Activated T-cell treated with anti-CD3 and anti-CD28 coated beads, Interleukin-2, amount 50 U/mL, for 1 hour (primary cell): ENCODE data around the gene AP5Z1.
A peak's percentile ranks its signal among the peaks of the same experiment; 100 is the strongest.

ENCODE experiments used
- DNase-seq: peaks from one replicate; pipeline ENCODE4 v3.0.0-alpha.2; 2020

Gene AP5Z1, protein sequence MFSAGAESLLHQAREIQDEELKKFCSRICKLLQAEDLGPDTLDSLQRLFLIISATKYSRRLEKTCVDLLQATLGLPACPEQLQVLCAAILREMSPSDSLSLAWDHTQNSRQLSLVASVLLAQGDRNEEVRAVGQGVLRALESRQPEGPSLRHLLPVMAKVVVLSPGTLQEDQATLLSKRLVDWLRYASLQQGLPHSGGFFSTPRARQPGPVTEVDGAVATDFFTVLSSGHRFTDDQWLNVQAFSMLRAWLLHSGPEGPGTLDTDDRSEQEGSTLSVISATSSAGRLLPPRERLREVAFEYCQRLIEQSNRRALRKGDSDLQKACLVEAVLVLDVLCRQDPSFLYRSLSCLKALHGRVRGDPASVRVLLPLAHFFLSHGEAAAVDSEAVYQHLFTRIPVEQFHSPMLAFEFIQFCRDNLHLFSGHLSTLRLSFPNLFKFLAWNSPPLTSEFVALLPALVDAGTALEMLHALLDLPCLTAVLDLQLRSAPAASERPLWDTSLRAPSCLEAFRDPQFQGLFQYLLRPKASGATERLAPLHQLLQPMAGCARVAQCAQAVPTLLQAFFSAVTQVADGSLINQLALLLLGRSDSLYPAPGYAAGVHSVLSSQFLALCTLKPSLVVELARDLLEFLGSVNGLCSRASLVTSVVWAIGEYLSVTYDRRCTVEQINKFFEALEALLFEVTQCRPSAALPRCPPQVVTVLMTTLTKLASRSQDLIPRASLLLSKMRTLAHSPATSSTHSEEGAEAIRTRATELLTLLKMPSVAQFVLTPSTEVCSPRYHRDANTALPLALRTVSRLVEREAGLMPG

GRCh38 chr7:4775250-4775847 lies at the start of gene AP5Z1:
AP5Z1 (plus strand) TSS chr7:4775623; CDS start chr7:4775716, 93 bp downstream.
- DNase-seq, result peak; percentile 94

- no peak for DNase-seq
These were observed 49.5 kb upstream of the AP5Z1 start for GRCh38 chr7:4725850-4726450.

DNA sequence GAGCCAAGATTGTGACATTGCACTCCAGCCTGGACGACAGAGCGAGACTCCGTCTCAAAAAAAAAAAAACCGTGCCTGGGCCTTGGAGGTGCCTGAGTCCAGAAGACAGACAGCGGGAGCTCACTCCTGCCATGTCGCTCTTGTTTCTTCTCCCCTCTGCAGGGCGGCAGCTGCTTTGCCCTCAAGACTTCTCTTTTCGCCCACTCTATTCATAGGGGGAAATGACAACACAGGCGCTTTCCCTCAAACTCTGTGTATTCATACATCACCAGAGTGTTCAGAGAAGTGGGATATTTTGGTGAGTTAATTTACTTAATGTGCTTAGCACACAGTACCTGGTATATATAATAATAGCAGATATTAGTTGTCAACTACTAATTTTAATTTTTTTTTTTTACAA lies 48.9 kb upstream of the AP5Z1 start:
- DNase-seq, result no peak

DNA sequence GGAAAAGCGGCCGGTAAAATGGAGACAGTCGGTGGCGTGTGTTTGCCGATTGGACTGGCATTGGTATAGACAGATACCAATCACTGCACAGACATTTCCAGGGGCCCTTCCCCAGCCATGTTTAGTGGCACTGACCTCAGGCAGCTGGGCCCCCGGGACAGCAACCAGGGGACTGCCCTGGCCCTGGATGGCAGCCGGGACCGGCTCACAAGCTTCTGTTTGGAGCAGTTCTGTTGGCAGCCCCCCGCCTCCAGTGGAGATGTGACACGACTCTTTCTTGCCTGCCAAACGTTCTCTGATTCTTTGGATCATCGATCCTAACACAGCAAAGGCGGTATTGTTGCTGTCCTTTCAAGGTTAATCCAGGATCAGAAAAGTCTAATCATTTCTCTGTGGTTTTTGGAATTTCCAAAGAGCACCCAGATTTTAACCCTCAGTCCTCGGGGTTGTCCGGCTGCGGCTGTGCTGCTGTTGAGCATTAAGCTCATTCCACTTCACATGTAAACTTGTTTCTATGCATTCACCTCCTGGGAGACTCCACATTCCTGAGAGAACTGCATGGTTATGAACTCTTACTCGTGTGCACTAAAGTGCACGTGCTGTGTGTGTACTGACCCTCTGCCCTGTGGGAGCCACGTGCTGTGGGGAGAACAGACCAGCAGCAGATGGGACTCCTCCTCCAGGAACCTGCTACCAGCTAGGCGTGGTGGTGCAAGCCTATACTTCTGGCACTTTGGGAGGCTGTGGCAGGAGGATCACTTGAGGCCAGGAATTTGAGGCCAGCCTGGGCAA lies 47.3 kb upstream of the AP5Z1 start:
- no peak for DNase-seq

DNA sequence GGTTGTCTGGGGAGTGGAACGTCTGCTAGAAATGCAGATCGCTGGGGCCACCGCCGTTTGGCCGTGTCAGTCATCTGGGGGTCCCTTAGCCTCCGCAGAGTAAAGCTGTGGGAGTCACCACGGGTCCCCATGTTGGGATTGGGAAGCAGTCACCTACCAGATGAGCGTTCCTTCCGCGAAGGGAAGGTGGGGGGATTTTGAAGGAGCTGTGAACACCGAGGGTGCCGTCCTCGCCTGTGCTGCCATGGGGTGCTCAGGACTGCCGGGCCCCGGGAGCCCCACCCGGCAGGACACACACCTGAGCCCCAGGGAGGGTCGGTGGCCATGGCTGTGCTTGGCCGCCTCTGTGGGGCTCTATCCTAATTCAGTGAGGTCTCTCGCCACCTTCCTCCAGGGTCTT lies 46.2 kb upstream of the AP5Z1 start:
- no peak for DNase-seq

DNA sequence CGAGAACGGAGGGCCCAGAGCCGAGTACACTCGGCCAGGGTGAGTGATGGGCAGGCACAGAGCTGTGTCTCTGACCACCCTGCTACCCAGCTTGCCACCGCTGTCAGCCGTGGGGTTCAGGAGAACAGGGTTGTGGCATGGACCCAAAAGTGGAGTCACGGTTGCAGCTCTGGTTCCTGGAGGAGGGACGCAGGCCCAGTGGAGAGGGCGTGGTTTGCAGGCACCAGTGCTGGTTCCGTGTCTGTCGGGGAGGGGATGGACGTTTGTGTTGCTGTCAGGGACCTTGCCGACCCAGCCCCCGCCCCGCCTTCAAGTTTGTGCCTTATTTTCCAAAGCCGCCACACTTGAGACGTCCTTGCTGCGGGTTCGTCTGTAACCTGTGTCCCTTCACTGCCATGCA lies 45.1 kb upstream of the AP5Z1 start:
- no peak for DNase-seq

- DNase-seq, result no peak
These were observed 44.5 kb upstream of the AP5Z1 start for GRCh38 chr7:4730971-4731370.

GRCh38 chr7:4731803-4732202 lies 43.6 kb upstream of the AP5Z1 start:
- DNase-seq, result no peak

DNA sequence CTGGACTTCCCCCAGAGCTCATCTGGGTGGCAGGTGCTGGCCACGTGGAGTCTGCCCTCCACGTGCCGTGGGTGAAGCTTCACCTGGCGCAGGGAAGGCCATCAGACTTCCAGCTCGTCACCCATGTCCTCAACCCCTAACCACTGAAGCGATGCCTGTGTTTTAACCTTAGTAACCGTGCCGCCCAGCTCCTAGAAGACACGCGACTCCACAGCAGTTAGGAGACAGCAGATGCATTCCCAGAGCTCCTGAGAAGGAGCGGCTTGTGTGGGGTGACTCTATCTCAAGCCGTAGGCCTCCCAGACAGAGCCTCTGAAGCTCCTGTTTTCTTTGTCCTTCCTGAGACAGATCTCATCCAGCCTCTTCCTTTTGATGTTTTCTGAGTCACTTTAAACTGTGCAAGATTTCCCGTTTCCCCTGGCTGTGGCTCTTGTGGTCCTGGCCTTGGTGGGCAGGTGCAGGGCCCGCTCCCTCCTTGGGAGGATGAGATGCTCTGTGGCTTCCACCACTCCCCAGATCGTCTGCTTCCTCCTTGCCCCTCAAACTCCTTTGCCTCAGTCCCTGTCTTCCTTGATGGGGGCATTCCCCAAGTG lies 41.4 kb upstream of the AP5Z1 start:
- DNase-seq, result peak; percentile 41

- no peak for DNase-seq
These were observed 40.7 kb upstream of the AP5Z1 start for GRCh38 chr7:4734587-4735345.

DNA sequence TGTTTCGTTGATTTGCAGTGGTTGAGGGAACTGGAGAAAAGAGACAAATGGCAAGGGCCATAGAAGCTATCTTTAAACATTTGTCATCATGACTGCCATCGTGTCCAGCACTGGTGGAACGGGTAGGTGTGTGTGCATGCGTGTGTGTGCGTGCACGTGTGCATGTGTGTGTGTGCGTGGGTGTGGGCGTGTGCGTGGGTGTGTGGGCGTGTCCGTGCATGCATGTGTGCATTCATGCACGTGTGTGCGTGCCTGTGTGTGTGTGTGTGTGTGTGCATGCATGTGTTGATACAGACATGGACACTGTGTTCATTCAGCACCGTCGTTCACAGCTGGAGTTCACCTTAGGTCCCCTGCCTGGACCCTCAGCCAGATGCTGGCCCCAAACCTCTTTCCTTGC lies 38.1 kb upstream of the AP5Z1 start:
- no peak for DNase-seq

DNA sequence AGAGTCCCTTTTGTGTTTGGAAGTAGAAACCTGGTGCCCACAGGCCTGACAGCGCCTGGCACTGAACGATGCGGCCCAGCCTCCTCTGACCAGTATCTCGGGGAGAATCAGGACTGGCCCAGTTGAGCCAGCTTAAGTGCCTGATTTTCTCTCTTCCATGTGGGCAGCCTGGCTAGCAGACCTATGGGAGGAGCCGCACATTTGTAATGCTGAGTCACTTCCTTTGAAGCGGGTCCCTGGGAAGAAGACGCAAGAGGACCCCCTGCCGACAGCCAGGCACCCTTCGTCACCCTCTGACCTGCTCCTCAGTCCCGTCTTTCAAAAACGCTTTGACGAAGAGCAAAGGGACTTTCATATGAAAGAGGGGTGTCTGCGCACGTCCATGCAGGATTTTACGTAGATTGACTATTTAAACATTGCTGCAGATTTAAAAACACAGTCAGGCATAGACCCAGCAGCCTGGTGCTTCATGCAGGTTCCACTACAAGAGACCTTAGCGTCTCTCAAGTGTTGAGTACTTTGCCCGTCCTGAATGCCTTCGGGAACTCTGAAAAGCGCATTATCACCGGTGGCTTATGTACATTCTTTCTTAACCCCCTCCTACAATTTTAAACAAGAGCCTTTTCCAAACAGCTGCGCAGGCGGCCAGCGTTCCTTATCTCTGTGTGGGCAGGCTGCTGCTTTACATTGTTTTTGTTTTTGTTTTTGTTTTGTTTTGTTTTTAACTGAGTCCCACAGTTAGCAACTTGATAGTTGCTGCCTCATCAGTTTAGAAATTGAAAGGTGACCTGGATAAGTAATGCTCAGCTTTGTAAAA lies 36.5 kb upstream of the AP5Z1 start:
- DNase-seq, result peak; percentile 41

GRCh38 chr7:4739528-4739992 lies 35.9 kb upstream of the AP5Z1 start:
- DNase-seq, result peak; percentile 58

DNA sequence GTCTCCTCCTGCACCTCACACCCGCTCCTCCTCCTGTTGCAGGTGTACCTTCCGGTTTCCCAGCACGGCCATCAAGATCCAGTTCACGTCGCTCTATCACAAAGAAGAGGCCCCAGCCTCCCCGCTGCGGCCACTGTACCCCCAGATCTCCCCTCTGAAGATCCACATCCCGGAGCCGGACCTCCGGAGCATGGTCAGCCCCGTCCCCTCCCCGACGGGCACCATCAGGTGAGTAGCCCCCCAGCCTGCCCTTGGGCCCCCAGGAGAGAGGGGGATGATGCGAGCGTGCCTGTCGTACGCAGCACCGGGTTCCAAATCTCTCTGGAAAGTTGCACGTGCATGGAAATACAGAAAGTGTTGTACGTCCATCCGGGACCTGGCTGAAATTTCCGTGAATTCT lies 34.6 kb upstream of the AP5Z1 start:
- no peak for DNase-seq

- DNase-seq, result no peak
These were observed 33.3 kb upstream of the AP5Z1 start for GRCh38 chr7:4742051-4742573.

DNA sequence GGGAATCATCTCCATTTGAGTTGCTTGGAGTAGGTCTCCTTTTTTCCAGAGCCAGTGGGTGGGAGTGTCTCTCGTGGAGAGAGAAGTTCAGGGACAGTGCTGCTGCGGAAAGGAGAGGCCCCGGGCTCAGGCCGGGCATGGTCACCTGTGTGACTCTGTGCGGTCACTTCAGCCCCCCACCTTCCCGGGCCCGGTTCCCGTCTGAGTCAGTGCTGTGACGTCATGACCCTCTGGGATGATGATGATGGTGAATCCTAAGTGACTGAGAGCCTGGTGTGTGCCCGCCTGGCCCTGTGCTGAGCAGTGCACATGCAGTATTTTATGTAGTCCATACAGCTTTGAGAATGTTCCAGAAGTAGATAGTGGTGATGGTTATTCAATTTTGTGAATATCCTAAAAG lies 32.6 kb upstream of the AP5Z1 start:
- no peak for DNase-seq

DNA sequence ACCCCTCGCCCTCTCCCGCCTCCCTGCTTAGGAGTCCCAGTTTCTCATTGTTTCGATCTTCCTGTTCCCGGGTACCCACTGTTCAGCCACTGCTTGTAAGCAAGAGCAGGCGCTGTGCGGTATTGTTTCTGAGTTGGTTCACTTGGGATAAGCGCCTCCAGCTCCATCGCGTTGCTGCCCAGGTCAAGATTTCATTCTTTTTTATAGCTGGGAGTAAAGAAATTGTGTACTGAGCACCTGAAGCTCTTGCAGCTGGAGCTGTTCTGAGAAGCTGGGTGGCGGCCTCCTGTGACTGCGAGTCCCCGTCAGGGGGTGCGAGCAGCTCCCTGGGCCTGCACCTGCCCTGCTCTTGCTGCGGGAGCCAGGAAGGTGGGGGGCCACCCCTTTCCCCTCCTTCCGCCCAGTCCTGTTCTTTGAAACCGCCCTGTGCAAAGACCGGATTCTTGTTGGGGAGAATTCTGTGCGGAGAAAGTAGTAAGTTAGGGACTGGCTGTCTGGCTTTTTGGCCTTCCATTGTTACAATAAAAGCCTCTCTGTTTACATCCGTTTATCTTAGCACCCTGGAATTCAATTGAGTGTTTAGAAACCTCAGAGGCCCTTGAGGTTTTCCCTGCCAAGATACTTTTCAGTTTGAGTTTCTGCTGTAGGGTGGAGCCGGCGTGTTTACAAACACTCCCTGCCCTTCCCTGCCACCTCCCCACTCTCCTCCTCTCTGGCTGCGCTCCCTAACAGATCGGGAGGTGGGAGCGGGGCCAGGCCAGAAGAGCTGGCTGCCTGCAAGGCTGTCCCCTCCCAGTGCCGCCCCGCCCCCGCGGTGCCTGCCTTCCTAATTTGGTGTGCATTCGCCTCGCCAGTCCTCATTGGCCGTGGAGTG lies 30.8 kb upstream of the AP5Z1 start:
- DNase-seq, result peak; percentile 79

- no peak for DNase-seq
These were observed 30.0 kb upstream of the AP5Z1 start for GRCh38 chr7:4745265-4745919.
